Pancreas (tissue), 10 donors: ENCODE data around the gene IGDCC3. TPM values are rescaled to one million over a fixed set of nuclear protein-coding genes. Genes with fewer than 3 reads are reported as not detected.

Experiments used
- ATAC-seq, 4 donors: fragments of 200-7000 bp; cut with Tn5 transposase; one replicate each; pipeline versions ENCODE4 v1.8.0 to v1.9.1; 2020; ENCODE audit warnings: mild to moderate bottlenecking in 4 of 4, moderate library complexity in 4 of 4
- DNase-seq, 6 donors: peaks; one replicate each; pipeline ENCODE4 v3.0.0-alpha.2; 2020
- FAIRE-seq: peaks from 2 replicates; lab custom pipeline; 2012; peaks lifted over from hg19 to GRCh38; lab: Jason Lieb, UNC
- H3K27ac ChIP-seq, 4 donors: fragments of 200-600 bp; sonication (generic); 1 replicate in 3 of 4; 2 replicates in 1 of 4; pipeline versions ENCODE4 v1.5.0 to v1.8.0; 2020
- H3K27me3 ChIP-seq, 4 donors: fragments of 200-600 bp; one replicate each; pipeline ENCODE4 v1.8.0; 2021
- H3K36me3 ChIP-seq, 3 donors: fragments of 200-600 bp; sonication (generic) in 1 of 3; one replicate each; pipeline versions ENCODE4 v1.5.0 to v1.8.0; 2020 to 2021
- H3K4me1 ChIP-seq, 3 donors: fragments of 200-600 bp; one replicate each; pipeline ENCODE4 v1.8.0; 2021
- H3K4me3 ChIP-seq, 4 donors: fragments of 200-600 bp; sonication (generic) in 2 of 4; one replicate each; pipeline versions ENCODE4 v1.5.0 to v1.8.0; 2020 to 2021
- H3K9me3 ChIP-seq, 4 donors: fragments of 200-600 bp; one replicate each; pipeline ENCODE4 v1.8.0; 2021
- WGBS, 2 donors: extraction: QIAGEN DNeasy Blood & Tissue Kit; methylation state at CpG; one replicate each; pipeline ENCODE4 v1.1.7; 2013; 5-methylcytosine and 5-hydroxymethylcytosine counted together
- intact Hi-C, 3 donors: fragments of 100-400 bp; cut with DNase I; formaldehyde crosslinking; loops; one replicate each; pipeline versions ENCODE4 v1.11.1 to v1.14.2; 2022
- polyA plus RNA-seq, 2 donors: library from polyadenylated mRNA; stranded (reverse); fragments of 200-250 nt; gene quantifications; one replicate each; pipeline ENCODE4 v1.2.3, GENCODE V29; 2013
- total RNA-seq, 6 donors: library from RNA; stranded (reverse); fragmentation: NEBNext Ultra II Directional in 4 of 6; extraction: Animal tissue kit (Norgen Biotek cat#: 25700) in 4 of 6; gene quantifications; one replicate each; pipeline versions ENCODE4 v1.2.1 to v1.2.4, GENCODE V29; 2021 to 2023
- TF ChIP-seq, protein P1 (sequence below), 4 donors: fragments of 200-600 bp; sonication (generic) in 3 of 4; IDR thresholded peaks; one replicate each; pipeline versions ENCODE4 v1.5.0 to v1.8.0; 2021; ENCODE audit warnings: antibody characterized with exemption in 4 of 4
- donor health status: healthy with polysubstance abuse.
- donor health status: DM: no; HTN: no; CAD: no; lungs with moderate emphysema.
- donor health status: DM: no; HTN: no; CAD: no.
- donor health status: control.
- donor health status: control.
- donor health status: Bipolar disorder and iron deficiency.
- donor health status: DM: yes; HTN: yes; CAD: no.
- donor health status: DM: no; HTN: no; CAD: no.
- donor health status: DM: no; HTN: no; CAD: no.
- donor health status: DM: yes; HTN: yes; CAD: no.

The IGDCC3 gene
- total and polyA plus RNA-seq, 8 donors = 0.32 TPM; not detected in 7

DNA sequence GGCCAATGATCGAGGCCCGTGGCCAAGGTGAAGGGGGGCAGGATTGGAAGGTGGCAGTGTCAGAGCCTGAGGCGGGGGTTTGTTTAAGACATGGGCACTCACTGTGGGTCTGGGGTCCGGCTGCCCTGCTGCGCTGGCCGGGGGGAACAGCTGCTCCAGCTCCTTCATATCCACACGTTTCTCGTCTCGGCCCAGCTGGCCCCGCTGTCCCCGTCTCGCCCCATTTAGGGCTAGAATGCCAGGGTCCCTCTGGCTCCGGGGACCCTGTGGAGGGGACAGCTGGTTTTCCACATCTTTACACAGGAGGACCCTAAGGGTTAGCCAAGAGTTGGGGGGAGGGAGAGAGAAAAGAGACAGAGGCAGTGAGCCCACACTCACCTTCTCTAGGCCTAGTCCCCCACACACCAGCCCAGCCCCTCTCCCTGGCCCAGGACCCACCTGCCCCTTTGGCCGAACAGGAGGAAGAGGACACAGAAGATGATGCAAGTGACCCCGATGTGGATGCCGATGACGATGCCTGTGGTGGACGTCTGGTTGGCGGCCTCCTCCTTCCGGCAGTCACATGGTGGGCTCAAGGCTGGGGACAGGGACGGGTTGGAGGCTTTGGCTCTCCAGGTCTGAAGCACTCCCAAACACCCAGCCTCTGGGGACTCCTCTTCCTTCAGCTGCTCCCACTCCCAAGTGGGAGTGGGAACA, 48.4 kb downstream of the IGDCC3 start:
- no peaks in the 10 kb centered on the region for H3K27me3 ChIP-seq
- FAIRE-seq = no peak
- intact Hi-C loops = no loop called here
- no peak overlapping the region for H3K4me3 ChIP-seq
- no peak for DNase-seq
- no peaks in the 10 kb centered on the region for H3K36me3 ChIP-seq
- TF ChIP-seq, protein P1, sequence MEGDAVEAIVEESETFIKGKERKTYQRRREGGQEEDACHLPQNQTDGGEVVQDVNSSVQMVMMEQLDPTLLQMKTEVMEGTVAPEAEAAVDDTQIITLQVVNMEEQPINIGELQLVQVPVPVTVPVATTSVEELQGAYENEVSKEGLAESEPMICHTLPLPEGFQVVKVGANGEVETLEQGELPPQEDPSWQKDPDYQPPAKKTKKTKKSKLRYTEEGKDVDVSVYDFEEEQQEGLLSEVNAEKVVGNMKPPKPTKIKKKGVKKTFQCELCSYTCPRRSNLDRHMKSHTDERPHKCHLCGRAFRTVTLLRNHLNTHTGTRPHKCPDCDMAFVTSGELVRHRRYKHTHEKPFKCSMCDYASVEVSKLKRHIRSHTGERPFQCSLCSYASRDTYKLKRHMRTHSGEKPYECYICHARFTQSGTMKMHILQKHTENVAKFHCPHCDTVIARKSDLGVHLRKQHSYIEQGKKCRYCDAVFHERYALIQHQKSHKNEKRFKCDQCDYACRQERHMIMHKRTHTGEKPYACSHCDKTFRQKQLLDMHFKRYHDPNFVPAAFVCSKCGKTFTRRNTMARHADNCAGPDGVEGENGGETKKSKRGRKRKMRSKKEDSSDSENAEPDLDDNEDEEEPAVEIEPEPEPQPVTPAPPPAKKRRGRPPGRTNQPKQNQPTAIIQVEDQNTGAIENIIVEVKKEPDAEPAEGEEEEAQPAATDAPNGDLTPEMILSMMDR (IDR thresholded peaks at IDR 0.05) = no peak
- H3K4me1 ChIP-seq = no peaks in the 10 kb centered on the region
- no peak for ATAC-seq
- H3K9me3 ChIP-seq = no peaks in the 10 kb centered on the region
- no peak overlapping the region for H3K27ac ChIP-seq
- 91 to 92% methylated on average over 21 of the region's 21 CpGs for WGBS, 2 donors

DNA sequence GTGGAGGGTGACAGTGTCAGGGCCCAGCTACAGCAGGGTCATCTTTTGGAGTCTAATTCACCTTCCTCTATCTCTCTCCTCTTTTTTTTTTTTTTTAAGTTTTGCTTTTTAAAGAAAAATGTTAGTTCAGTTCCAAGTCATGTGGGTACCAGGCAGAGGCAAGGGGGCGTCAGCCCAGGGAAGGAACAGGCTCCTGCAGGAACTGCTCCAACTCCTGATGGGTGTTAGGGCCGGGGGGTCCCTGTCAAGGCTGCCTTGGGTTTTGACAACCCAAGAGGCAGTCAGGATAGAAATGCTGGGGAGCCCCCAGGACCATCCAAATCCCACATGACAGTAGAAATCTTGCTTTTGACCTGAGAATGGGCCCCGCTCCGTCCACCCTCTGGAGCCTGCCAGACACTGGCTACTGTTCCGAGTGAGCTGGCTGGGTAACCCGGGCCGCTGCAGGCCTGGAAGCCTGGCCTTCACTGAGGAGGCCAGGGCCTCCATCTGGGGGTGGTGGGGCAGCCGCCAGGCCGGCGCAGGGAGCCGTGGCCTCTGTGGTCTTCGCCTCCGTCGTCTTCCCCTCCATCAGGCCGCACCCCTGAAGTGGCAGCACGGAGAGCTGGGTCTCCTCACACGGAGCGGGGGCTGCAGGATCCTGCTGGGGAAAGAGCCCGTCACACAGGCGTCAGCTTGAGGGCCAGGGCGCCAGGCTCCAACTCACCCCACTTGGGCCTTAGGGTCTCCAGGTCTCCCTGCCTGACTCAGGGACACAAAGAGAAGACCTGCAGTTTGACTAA, 49.1 kb downstream of the IGDCC3 start:
- no peak overlapping the region for H3K27ac ChIP-seq
- intact Hi-C loops = no loop called here
- TF ChIP-seq, protein P1 (IDR thresholded peaks at IDR 0.05) = no peak
- no peak for ATAC-seq
- DNase-seq = no peak
- H3K4me3 ChIP-seq = no peak overlapping the region
- no peak for FAIRE-seq
- no peaks in the 10 kb centered on the region for H3K9me3 ChIP-seq
- no peaks in the 10 kb centered on the region for H3K27me3 ChIP-seq
- H3K36me3 ChIP-seq = no peaks in the 10 kb centered on the region
- no peaks in the 10 kb centered on the region for H3K4me1 ChIP-seq
- WGBS, 2 donors = 85 to 89% methylated on average over 21 of the region's 21 CpGs

DNA sequence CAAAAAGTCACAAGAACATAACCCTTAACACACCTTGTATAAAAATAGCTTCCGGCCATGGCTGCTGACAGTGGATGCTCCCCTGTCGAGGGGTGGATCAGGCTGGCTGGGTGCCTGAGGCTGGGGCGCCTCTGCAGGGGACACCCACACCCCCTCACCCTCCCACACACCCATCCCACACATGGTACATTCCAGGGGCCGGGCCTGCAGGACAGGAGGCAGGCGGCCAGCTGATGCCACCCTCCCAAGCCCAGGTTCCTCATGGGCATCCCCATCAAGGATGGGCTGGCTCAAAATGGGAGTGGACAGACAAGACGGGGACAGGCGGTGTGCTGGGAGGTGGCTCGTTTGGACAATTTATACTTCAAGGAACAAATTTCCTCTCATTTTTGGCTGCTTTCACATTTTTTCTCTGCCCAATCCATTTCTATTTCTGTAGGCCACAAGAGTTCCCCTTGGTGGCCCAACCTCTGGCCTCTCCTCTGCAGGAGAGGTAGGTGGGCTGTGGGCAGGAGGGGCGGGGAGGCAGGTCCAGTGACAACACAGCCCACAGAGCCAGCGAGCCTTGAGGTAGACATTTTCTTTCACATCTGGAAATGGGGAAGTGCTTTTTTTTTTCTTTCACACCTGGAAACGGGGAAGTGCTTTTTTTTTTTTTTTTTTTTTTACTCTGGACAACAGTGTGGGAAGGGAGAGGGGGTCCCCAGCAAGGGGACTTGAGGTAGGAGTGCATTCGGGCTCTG, 50.0 kb downstream of the IGDCC3 start:
- intact Hi-C loops = no loop called here
- H3K9me3 ChIP-seq = no peaks in the 10 kb centered on the region
- DNase-seq (no peak), FAIRE-seq (no peak), ATAC-seq (no peak)
- no peak overlapping the region for H3K4me3 ChIP-seq
- H3K4me1 ChIP-seq = no peaks in the 10 kb centered on the region
- TF ChIP-seq, protein P1 (IDR thresholded peaks at IDR 0.05) = no peak
- no peaks in the 10 kb centered on the region for H3K27me3 ChIP-seq
- WGBS, 2 donors = 78 to 81% methylated on average over 10 to 12 of the region's 12 CpGs
- no peak overlapping the region for H3K27ac ChIP-seq
- H3K36me3 ChIP-seq = no peaks in the 10 kb centered on the region

DNA sequence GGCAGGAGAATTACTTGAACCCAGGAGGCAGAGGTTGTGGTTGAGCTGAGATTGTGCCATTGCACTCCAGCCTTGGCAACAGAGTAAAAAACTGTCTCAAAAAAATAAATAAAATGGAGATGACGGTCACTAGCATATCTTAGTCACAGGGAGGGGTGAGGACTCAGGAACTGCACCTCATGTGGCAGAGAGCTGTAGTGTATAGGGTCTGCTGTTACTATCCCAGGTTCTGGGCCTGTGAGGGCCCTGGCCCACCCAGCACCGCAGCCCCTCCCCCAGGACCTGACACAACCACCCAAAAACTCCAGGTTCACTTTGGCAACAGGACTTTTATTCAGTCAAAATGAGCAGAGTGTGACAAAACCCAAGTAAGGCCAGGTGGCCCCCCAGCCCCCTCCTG, 51.0 kb downstream of the IGDCC3 start:
- H3K27me3 ChIP-seq = no peaks in the 10 kb centered on the region
- TF ChIP-seq, protein P1 (IDR thresholded peaks at IDR 0.05) = no peak
- no peak for FAIRE-seq

More for the DNA sequence above, 51.0 kb downstream of the IGDCC3 start:
- ATAC-seq (no peak), DNase-seq (no peak)
- Histone ChIP-seq H3K4me1 (no peaks in the 10 kb centered on the region), H3K36me3 (no peaks in the 10 kb centered on the region), H3K27ac (no peak overlapping the region), H3K4me3 (no peak overlapping the region), H3K9me3 (no peaks in the 10 kb centered on the region)
- WGBS, 2 donors = 66 to 79% methylated on average over 2 of the region's 2 CpGs
- intact Hi-C loops = no loop called here
